H1 (cell line): ENCODE data around the gene AMPD3. TPM values are rescaled to one million over a fixed set of nuclear protein-coding genes. Genes with fewer than 3 reads are reported as not detected.

ENCODE experiments used
- CTCF ChIA-PET: fragments of 300-600 bp; sonication (Branson Sonifier 250); formaldehyde crosslinking; loops from one replicate; lab custom pipeline; 2021; ENCODE audit not compliant: partially characterized antibody; lab: Charles Lee
- POLR2A ChIA-PET: fragments of 300-600 bp; sonication (Branson Sonifier 250); formaldehyde crosslinking; loops from one replicate; lab custom pipeline; 2021; ENCODE audit warnings: inconsistent platforms; ENCODE audit not compliant: partially characterized antibody; lab: Charles Lee
- DNase-seq, 2 experiments: peaks; one replicate each; pipeline versions ENCODE4 v3.0.0 to v3.0.0-alpha.2; 2010 to 2022; ENCODE audit warnings: low spot score in 2 of 2, low read depth in 1 of 2, mixed read lengths in 1 of 2
- FAIRE-seq: peaks from 2 replicates; lab custom pipeline; 2011; peaks lifted over from hg19 to GRCh38; lab: Jason Lieb, UNC
- H2AFZ ChIP-seq: 2 replicates; pipeline ENCODE4 v1.8.1; 2012; ENCODE audit warnings: low read length, inconsistent platforms
- H2AK5ac ChIP-seq: 2 replicates; pipeline ENCODE4 v1.6.1; 2013; ENCODE audit warnings: low read depth, low read length
- H2BK120ac ChIP-seq: replicated peaks from 2 replicates; pipeline ENCODE3; 2013; ENCODE audit warnings: low read depth, low read length, inconsistent platforms
- H2BK12ac ChIP-seq: 2 replicates; pipeline ENCODE4 v1.6.1; 2013; ENCODE audit warnings: low read depth, low read length
- H2BK15ac ChIP-seq: 2 replicates; pipeline ENCODE4 v1.6.1; 2013; ENCODE audit warnings: low read length
- H2BK20ac ChIP-seq: 2 replicates; pipeline ENCODE4 v1.6.1; 2013; ENCODE audit warnings: low read length
- H2BK5ac ChIP-seq: 2 replicates; pipeline ENCODE4 v1.6.1; 2013; ENCODE audit warnings: low read depth, low read length
- H3K14ac ChIP-seq: 2 replicates; pipeline ENCODE4 v1.6.1; 2013; ENCODE audit warnings: inconsistent platforms; ENCODE audit not compliant: insufficient read length
- H3K18ac ChIP-seq: 2 replicates; pipeline ENCODE4 v1.6.1; 2013; ENCODE audit warnings: low read length; ENCODE audit errors: extremely low read depth
- H3K23ac ChIP-seq: 2 replicates; pipeline ENCODE4 v1.6.1; 2013; ENCODE audit warnings: inconsistent platforms; ENCODE audit not compliant: insufficient read length
- H3K23me2 ChIP-seq: 2 replicates; pipeline ENCODE4 v1.6.1; 2013; ENCODE audit warnings: low read depth, low read length
- H3K27ac ChIP-seq: 2 replicates; pipeline ENCODE4 v1.6.1; 2011; ENCODE audit warnings: low read depth, low read length, inconsistent platforms
- H3K27me3 ChIP-seq, 4 experiments: replicated peaks in 1 of 4; 1 replicate in 1 of 4; 2 replicates in 3 of 4; pipeline versions ENCODE4 v1.6.1 to v1.8.1; 2011 to 2013; ENCODE audit warnings: low read length in 3 of 4, mild to moderate bottlenecking in 3 of 4, inconsistent platforms in 2 of 4, mixed read lengths in 2 of 4, moderate library complexity in 1 of 4; ENCODE audit not compliant: control insufficient read depth in 3 of 4, insufficient read depth in 3 of 4; ENCODE audit errors: extremely low read depth in 1 of 4
- H3K36me3 ChIP-seq, 4 experiments: 2 replicates each; pipeline versions ENCODE4 v1.6.1 to v1.8.1; 2011 to 2013; ENCODE audit warnings: mild to moderate bottlenecking in 4 of 4, low read length in 3 of 4, moderate library complexity in 2 of 4, control low read depth in 1 of 4, inconsistent platforms in 1 of 4; ENCODE audit not compliant: insufficient read depth in 4 of 4, control insufficient read depth in 2 of 4
- H3K4ac ChIP-seq: replicated peaks from 2 replicates; pipeline ENCODE3; 2013; ENCODE audit warnings: low read length, low read depth, mixed read lengths, inconsistent platforms; ENCODE audit not compliant: insufficient read length
- H3K4me1 ChIP-seq, 4 experiments: replicated peaks in 1 of 4; 1 replicate in 1 of 4; 2 replicates in 3 of 4; pipeline versions ENCODE4 v1.6.1 to v1.8.1; 2011 to 2013; ENCODE audit warnings: low read length in 3 of 4, inconsistent platforms in 2 of 4, mixed read lengths in 1 of 4; ENCODE audit not compliant: insufficient read depth in 4 of 4, control insufficient read depth in 3 of 4
- H3K4me2 ChIP-seq, 2 experiments: 2 replicates each; pipeline versions ENCODE4 v1.6.1 to v1.8.1; 2011 to 2013; ENCODE audit warnings: low read depth in 2 of 2, low read length in 2 of 2, control low read depth in 1 of 2, inconsistent platforms in 1 of 2, mild to moderate bottlenecking in 1 of 2; ENCODE audit not compliant: insufficient read depth in 1 of 2
- H3K4me3 ChIP-seq, 4 experiments: fragments of 200-600, 300-600 bp in 1 of 4; sonication (generic), shearing (Covaris generic), sonication (Bioruptor Twin) in 1 of 4; 2 replicates each; pipeline versions ENCODE4 v1.5.1 to v1.8.1; 2011 to 2016; ENCODE audit warnings: low read length in 4 of 4, low read depth in 3 of 4, control low read depth in 2 of 4, inconsistent platforms in 2 of 4, mild to moderate bottlenecking in 2 of 4, mixed read lengths in 1 of 4, moderate library complexity in 1 of 4; ENCODE audit not compliant: insufficient read depth in 2 of 4; ENCODE audit errors: extremely low read depth in 1 of 4
- H3K56ac ChIP-seq: replicated peaks from 2 replicates; pipeline ENCODE3; 2013; ENCODE audit warnings: low read depth, mild to moderate bottlenecking, mixed read lengths, low read length, inconsistent platforms; ENCODE audit not compliant: insufficient read length
- H3K79me1 ChIP-seq: 2 replicates; pipeline ENCODE4 v1.6.1; 2013; ENCODE audit warnings: low read depth, low read length, control low read depth
- H3K79me2 ChIP-seq, 2 experiments: 2 replicates each; pipeline versions ENCODE4 v1.6.1 to v1.8.1; 2012 to 2013; ENCODE audit warnings: low read length in 2 of 2, mild to moderate bottlenecking in 2 of 2, inconsistent platforms in 1 of 2; ENCODE audit not compliant: insufficient read depth in 2 of 2, control insufficient read depth in 1 of 2
- H3K9ac ChIP-seq, 4 experiments: replicated peaks in 1 of 4; 1 replicate in 1 of 4; 2 replicates in 3 of 4; pipeline versions ENCODE4 v1.6.1 to v1.8.1; 2011 to 2013; ENCODE audit warnings: low read depth in 3 of 4, low read length in 3 of 4, control low read depth in 2 of 4, mild to moderate bottlenecking in 2 of 4, moderate library complexity in 2 of 4, inconsistent platforms in 1 of 4; ENCODE audit errors: extremely low read depth in 1 of 4
- H3K9me3 ChIP-seq, 2 experiments: 2 replicates each; pipeline versions ENCODE4 v1.6.1 to v1.8.1; 2012 to 2013; ENCODE audit warnings: mild to moderate bottlenecking in 2 of 2, moderate library complexity in 2 of 2, control low read depth in 1 of 2, inconsistent platforms in 1 of 2, low read depth in 1 of 2, low read length in 1 of 2, mixed read lengths in 1 of 2; ENCODE audit not compliant: insufficient read depth in 2 of 2
- H4K20me1 ChIP-seq, 2 experiments: replicated peaks in 1 of 2; 2 replicates each; pipeline versions ENCODE3 to v1.8.1; 2011 to 2013; ENCODE audit warnings: inconsistent platforms in 2 of 2, low read length in 2 of 2, mild to moderate bottlenecking in 1 of 2; ENCODE audit not compliant: insufficient read depth in 2 of 2, control insufficient read depth in 1 of 2
- H4K5ac ChIP-seq: 2 replicates; pipeline ENCODE4 v1.6.1; 2013; ENCODE audit warnings: low read length, low read depth, mixed read lengths, inconsistent platforms; ENCODE audit not compliant: insufficient read length
- H4K8ac ChIP-seq: 2 replicates; pipeline ENCODE4 v1.8.0; 2013; ENCODE audit warnings: mild to moderate bottlenecking, moderate library complexity, low read length, inconsistent platforms; ENCODE audit not compliant: insufficient read depth; ENCODE audit errors: extremely low read depth
- H4K91ac ChIP-seq: replicated peaks from 2 replicates; pipeline ENCODE3; 2013; ENCODE audit warnings: low read length, mixed read lengths, inconsistent platforms; ENCODE audit not compliant: insufficient read length
- CTBP2 ChIP-seq: IDR thresholded peaks from 2 replicates; pipeline ENCODE4 v1.7.0; 2011; ENCODE audit warnings: borderline replicate concordance, mild to moderate bottlenecking, moderate library complexity, mixed read lengths, low read length; ENCODE audit not compliant: insufficient read depth, insufficient read length
- JUN ChIP-seq: IDR thresholded peaks from 2 replicates; pipeline ENCODE4 v1.6.1; 2011; ENCODE audit warnings: low read depth, mild to moderate bottlenecking, improper control_type of control experiment, low read length
- JUND ChIP-seq: IDR thresholded peaks from 2 replicates; pipeline ENCODE4 v1.6.1; 2011; ENCODE audit warnings: mild to moderate bottlenecking, improper control_type of control experiment, low read length
- KDM5A ChIP-seq: fragments of 200-600 bp; IDR thresholded peaks from 2 replicates; pipeline ENCODE4 v1.7.1; 2012; ENCODE audit warnings: mild to moderate bottlenecking, low read length, inconsistent platforms, mixed read lengths
- POLR2A ChIP-seq, 2 experiments: IDR thresholded peaks; 1 replicate in 1 of 2; 2 replicates in 1 of 2; pipeline ENCODE4 v1.6.1; 2011; ENCODE audit warnings: low read depth in 2 of 2, low read length in 2 of 2, mild to moderate bottlenecking in 2 of 2; ENCODE audit errors: control extremely low read depth in 1 of 2
- SIRT6 ChIP-seq: IDR thresholded peaks from one replicate; pipeline ENCODE4 v1.7.1; 2012; ENCODE audit warnings: low read length, inconsistent platforms
- TAF1 ChIP-seq: IDR thresholded peaks from 2 replicates; pipeline ENCODE4 v1.6.1; 2011; ENCODE audit warnings: mild to moderate bottlenecking, low read depth, low read length
- YY1 ChIP-seq: IDR thresholded peaks from 2 replicates; pipeline ENCODE4 v1.6.1; 2011; ENCODE audit warnings: low read depth, mild to moderate bottlenecking, low read length
- WGBS, 2 experiments: shearing (Covaris generic) in 1 of 2; methylation state at CpG; one replicate each; pipeline versions ENCODE4 v1.1.6 to v1.1.7; 2013 to 2015; ENCODE audit warnings: low lambda C conversion rate in 2 of 2, mixed read lengths in 2 of 2, inconsistent platforms in 1 of 2, low coverage in 1 of 2, missing lambda C conversion rate in 1 of 2; ENCODE audit not compliant: insufficient replicate concordance in 2 of 2, insufficient coverage in 1 of 2, insufficient read length in 1 of 2; ENCODE audit errors: extremely low coverage in 1 of 2, missing lambda C conversion rate in 1 of 2; 5-methylcytosine and 5-hydroxymethylcytosine counted together
- polyA plus RNA-seq, 7 experiments: library from polyadenylated mRNA; depleted of rRNA in 3 of 7; stranded (reverse) in 5 of 7; unstranded in 2 of 7; fragments of >200 nt in 5 of 7; fragments of 200-250 nt in 2 of 7; gene quantifications; 1 replicate in 5 of 7; 2 replicates in 1 of 7; 4 replicates in 1 of 7; pipeline versions ENCODE4 v1.2.1 to v1.2.3, GENCODE V29; 2011 to 2013; ENCODE audit warnings: missing spikeins in 2 of 7, mixed read lengths in 2 of 7
- total RNA-seq: library from RNA; stranded (reverse); fragmentation: NEBNext Ultra II Directional; extraction: Animal tissue kit (Norgen Biotek cat#: 25700); gene quantifications from 2 replicates; pipeline ENCODE4 v1.2.1, GENCODE V29; 2021

The AMPD3 gene
- total and polyA plus RNA-seq, 2 of the 8 experiments (the other 6 are each of a cell fraction or from before 2014, with no cell fraction given): 4.0 to 6.3 TPM

DNA sequence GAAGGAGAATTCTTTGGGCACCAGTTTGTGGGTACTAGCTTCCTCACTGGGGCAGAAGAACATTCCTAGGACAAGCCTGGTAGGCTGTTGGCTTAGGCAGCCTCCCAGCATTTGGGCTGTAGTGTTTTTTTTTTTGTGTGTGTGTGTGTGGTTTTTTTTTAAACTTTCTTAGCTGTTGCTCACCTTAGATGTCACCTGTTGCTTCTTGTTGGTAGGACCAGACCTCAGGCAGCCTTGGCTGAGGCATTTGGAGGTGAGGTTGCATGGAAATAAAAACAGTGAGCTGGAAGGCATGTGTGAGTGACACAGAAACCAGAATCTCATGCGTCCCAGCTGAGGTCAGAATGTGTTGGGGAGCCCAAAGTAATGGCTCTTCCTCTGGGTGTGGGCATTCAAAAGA, 21.3 kb downstream of the AMPD3 start:
- Histone ChIP-seq H3K4me3 (no peak overlapping the region), H2BK15ac (no peak overlapping the region), H3K4ac (no peak overlapping the region), H3K4me1 (no peaks in the 10 kb centered on the region), H3K79me2 (no peaks in the 10 kb centered on the region), H4K20me1 (peaks cover 0 to 2% of the 10 kb centered on the region in 2 experiments), H4K8ac (no peak overlapping the region), H3K18ac (no peak overlapping the region), H3K9me3 (no peaks in the 10 kb centered on the region), H3K56ac (no peak overlapping the region), H3K27ac (no peak overlapping the region), H3K23me2 (no peaks in the 10 kb centered on the region), H3K36me3 (no peaks in the 10 kb centered on the region), H2AFZ (no peak overlapping the region), H2BK20ac (no peak overlapping the region), H2BK12ac (no peak overlapping the region), H3K14ac (no peak overlapping the region), H3K4me2 (no peak overlapping the region), H2BK120ac (no peak overlapping the region), H3K27me3 (no peaks in the 10 kb centered on the region), H3K79me1 (no peaks in the 10 kb centered on the region; the same call in 1 of the 2 replicates), H2BK5ac (no peak overlapping the region), H3K23ac (no peak overlapping the region), H4K91ac (no peak overlapping the region), H2AK5ac (no peak overlapping the region), H3K9ac (no peak overlapping the region), H4K5ac (no peak overlapping the region)
- DNase-seq: no peak
- ChIA-PET POLR2A (interaction anchor here (1.1 kb wide), 1 partner anchor 125 kb away, joined by 3 read pairs; no protein-coding TSS in a partner anchor), CTCF (interaction anchor here (0.9 to 2.3 kb wide), 5 partner anchors 13 to 49 kb away, joined by 3 to 7 read pairs (median 4); no protein-coding TSS in a partner anchor)
- no peak for FAIRE-seq
- WGBS, 2 experiments: 88% methylated on average over 1 of the region's 1 CpG; no CpG with 5 or more reads in 1 of the 2 experiments
- TF ChIP-seq JUND (no peak), JUN (no peak), CTBP2 (no peak), POLR2A (IDR thresholded peaks at IDR 0.05; ENCODE audit: control extremely low read depth in 1 of 2, low read depth in 2 of 2, low read length in 2 of 2) (no peak), SIRT6 (no peak), KDM5A (no peak), YY1 (no peak), TAF1 (no peak)
